Progenitor cell of endocrine pancreas (in vitro differentiated cells): ENCODE data around the gene BMP7. TPM values are rescaled to one million over a fixed set of nuclear protein-coding genes. Genes with fewer than 3 reads are reported as not detected.

Experiments
- DNase-seq: peaks from one replicate; pipeline ENCODE4 v3.0.0; 2021; ENCODE audit warnings: low spot score; ENCODE audit not compliant: unreplicated experiment
- H3K27ac Mint-ChIP-seq: 2 replicates; pipeline ENCODE4 v1.8.0; 2021; ENCODE audit warnings: mild to moderate bottlenecking, moderate library complexity, mixed read lengths
- H3K27me3 Mint-ChIP-seq: 2 replicates; pipeline ENCODE4 v1.8.0; 2021; ENCODE audit warnings: mixed read lengths
- H3K36me3 Mint-ChIP-seq: 2 replicates; pipeline ENCODE4 v1.8.0; 2022; ENCODE audit warnings: mixed read lengths; ENCODE audit not compliant: insufficient read depth
- H3K4me1 Mint-ChIP-seq: 2 replicates; pipeline ENCODE4 v1.8.0; 2021; ENCODE audit warnings: low read depth, mixed read lengths
- H3K4me3 Mint-ChIP-seq: 2 replicates; pipeline ENCODE4 v1.8.0; 2021; ENCODE audit warnings: low read depth, mild to moderate bottlenecking, moderate library complexity, mixed read lengths
- H3K9me3 Mint-ChIP-seq: 2 replicates; pipeline ENCODE4 v1.8.0; 2021; ENCODE audit warnings: low read depth, mixed read lengths
- total RNA-seq: library from RNA; stranded (reverse); gene quantifications from 2 replicates; pipeline ENCODE4 v1.2.1, GENCODE V29; 2021
- TF ChIP-seq, protein P1 (sequence below): fragments of 200-600 bp; sonication (generic); IDR thresholded peaks from one replicate; pipeline ENCODE4 v1.5.0; 2021; ENCODE audit warnings: antibody characterized with exemption, mild to moderate bottlenecking; ENCODE audit not compliant: unreplicated experiment

Gene BMP7
- total RNA-seq, 1 donor from 2014 or later: 35.4 TPM

DNA sequence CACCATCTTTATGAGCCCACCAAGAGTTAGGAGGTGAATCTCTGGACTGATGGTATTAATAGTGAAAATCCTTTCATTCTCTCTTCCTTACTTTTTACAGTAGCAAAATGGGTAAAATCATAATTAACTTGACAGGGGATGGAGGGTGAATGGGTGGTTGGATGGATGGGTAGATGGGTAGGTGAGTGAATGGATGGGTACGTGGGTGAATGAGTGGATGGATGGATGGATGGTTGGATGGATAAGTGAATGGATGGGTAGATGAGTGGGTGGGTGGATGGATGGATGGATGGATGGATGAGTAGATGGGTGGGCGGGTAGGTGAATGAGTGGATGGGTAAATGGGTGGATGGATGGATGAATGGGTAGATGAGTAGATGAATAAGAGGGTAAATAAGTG is 63.2 kb downstream of the BMP7 start:
- peaks cover 12% of the 10 kb centered on the region for H3K36me3 Mint-ChIP-seq
- TF ChIP-seq, protein P1, sequence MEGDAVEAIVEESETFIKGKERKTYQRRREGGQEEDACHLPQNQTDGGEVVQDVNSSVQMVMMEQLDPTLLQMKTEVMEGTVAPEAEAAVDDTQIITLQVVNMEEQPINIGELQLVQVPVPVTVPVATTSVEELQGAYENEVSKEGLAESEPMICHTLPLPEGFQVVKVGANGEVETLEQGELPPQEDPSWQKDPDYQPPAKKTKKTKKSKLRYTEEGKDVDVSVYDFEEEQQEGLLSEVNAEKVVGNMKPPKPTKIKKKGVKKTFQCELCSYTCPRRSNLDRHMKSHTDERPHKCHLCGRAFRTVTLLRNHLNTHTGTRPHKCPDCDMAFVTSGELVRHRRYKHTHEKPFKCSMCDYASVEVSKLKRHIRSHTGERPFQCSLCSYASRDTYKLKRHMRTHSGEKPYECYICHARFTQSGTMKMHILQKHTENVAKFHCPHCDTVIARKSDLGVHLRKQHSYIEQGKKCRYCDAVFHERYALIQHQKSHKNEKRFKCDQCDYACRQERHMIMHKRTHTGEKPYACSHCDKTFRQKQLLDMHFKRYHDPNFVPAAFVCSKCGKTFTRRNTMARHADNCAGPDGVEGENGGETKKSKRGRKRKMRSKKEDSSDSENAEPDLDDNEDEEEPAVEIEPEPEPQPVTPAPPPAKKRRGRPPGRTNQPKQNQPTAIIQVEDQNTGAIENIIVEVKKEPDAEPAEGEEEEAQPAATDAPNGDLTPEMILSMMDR: no peak
- no peak overlapping the region for H3K4me3 Mint-ChIP-seq
- H3K9me3 Mint-ChIP-seq: peaks cover 5% of the 10 kb centered on the region
- H3K4me1 Mint-ChIP-seq: peaks cover 12% of the 10 kb centered on the region
- DNase-seq: no peak
- H3K27me3 Mint-ChIP-seq: no peaks in the 10 kb centered on the region
- H3K27ac Mint-ChIP-seq: no peak overlapping the region

GRCh38 chr20:57202309-57202708 is 64.1 kb downstream of the BMP7 start:
- TF ChIP-seq, protein P1: no peak
- Mint-ChIP-seq H3K4me3 (no peak overlapping the region), H3K9me3 (peaks cover 5% of the 10 kb centered on the region), H3K27ac (no peak overlapping the region), H3K4me1 (peaks cover 12% of the 10 kb centered on the region), H3K36me3 (peaks cover 8% of the 10 kb centered on the region), H3K27me3 (no peaks in the 10 kb centered on the region)
- DNase-seq: no peak

DNA sequence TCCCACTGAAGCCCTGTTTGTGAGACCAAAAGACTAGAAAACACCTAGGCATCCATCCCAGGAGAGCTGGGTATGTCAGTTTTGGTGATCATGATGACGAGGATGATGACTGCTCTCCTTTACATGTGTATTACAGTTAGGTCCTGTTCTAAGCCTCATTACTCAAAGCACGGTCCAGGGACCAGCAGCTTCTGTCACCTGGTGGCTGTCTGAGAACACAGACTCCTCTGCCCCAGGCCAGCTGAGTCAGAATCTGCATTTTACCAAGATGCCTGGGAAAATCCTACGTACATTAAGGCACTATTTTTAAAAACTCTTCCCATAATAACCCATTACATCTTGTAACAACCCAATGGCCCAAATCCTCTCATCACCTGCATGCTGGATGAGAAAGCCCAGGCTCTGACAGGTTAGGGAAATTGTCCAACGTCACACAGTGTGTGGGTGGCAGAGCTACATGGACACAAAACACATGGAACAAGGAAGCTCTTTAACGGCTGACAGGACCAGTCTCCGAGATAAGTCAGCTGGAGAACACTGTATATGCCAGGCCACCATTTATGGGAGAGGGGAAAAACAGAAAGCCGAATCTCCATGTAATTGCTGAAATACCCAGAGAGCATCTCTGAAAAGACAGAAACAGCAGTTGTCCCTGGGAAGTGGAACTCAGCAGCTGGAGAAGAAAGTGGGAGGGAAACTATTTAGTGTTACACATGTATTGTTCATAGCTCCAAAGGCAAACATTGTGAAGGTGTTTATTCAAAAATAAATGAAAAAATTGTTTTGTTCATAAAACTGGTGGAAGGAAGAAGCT is 65.4 kb downstream of the BMP7 start:
- H3K27ac Mint-ChIP-seq: no peak overlapping the region
- no peak overlapping the region for H3K4me3 Mint-ChIP-seq
- no peak for DNase-seq
- no peaks in the 10 kb centered on the region for H3K27me3 Mint-ChIP-seq
- no peaks in the 10 kb centered on the region for H3K9me3 Mint-ChIP-seq
- peaks cover 3% of the 10 kb centered on the region for H3K36me3 Mint-ChIP-seq
- peaks cover 9% of the 10 kb centered on the region for H3K4me1 Mint-ChIP-seq
- TF ChIP-seq, protein P1: no peak

DNA sequence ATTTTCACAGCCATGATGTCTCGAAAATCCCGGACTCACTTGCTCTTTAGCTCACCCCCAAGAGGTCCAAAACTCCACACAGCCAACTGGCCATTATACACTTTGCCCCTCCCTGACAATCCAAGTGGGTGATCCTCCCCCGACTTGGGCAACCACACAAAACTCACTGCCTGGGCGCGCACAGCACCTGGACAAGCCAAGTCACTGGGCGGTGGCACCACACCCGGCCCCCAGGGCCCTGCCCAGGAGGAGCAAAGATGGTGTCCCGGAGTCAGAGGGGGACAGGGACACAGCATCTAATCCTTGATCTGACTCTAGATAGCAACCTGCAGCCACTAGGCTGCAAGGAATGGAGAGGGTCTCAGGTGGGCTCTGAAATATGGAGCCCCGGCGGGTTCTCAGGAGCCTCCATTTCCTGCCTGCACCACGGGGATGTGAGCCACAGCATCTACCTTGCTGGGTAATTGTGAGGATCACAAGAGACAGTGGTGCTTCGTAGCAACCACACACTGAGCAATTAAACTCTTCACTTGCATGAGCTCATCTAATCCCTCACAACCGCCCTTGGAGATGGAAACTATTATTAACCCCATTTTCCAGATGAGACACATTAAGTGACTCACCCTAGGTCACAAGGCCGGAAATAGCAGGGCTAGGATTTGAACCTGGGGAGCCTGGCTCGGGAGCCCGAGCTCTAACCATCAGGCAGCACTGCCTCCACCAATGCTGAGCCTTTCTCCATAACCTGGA is 66.6 kb downstream of the BMP7 start:
- Mint-ChIP-seq H3K36me3 (peaks cover 3% of the 10 kb centered on the region), H3K4me3 (no peak overlapping the region), H3K4me1 (no peaks in the 10 kb centered on the region), H3K27ac (no peak overlapping the region), H3K9me3 (no peaks in the 10 kb centered on the region), H3K27me3 (no peaks in the 10 kb centered on the region)
- no peak for DNase-seq
- TF ChIP-seq, protein P1: no peak

- H3K27me3 Mint-ChIP-seq: no peaks in the 10 kb centered on the region
- H3K4me3 Mint-ChIP-seq: no peak overlapping the region
- no peak overlapping the region for H3K27ac Mint-ChIP-seq
- H3K9me3 Mint-ChIP-seq: no peaks in the 10 kb centered on the region
- DNase-seq: no peak
- TF ChIP-seq, protein P1: no peak
- H3K36me3 Mint-ChIP-seq: peaks cover 5% of the 10 kb centered on the region
- H3K4me1 Mint-ChIP-seq: no peaks in the 10 kb centered on the region
Measured at GRCh38 chr20:57198132-57199072, 68.0 kb downstream of the BMP7 start.
